GM19395 (cell line): ENCODE data around the gene CRAT.
A peak's percentile ranks its signal among the peaks of the same experiment; 100 is the strongest.
"Not testable (repeated sequence)": the region's sequence is repeated elsewhere in the genome, so short reads cannot be mapped to it uniquely, and the experiment has no call there.

Experiments
- ATAC-seq: cut with Tn5 transposase; IDR thresholded peaks from one replicate; pipeline ENCODE4 v1.9.1; 2021; ENCODE audit warnings: mild to moderate bottlenecking, moderate library complexity; ENCODE audit not compliant: unreplicated experiment

The CRAT gene

DNA sequence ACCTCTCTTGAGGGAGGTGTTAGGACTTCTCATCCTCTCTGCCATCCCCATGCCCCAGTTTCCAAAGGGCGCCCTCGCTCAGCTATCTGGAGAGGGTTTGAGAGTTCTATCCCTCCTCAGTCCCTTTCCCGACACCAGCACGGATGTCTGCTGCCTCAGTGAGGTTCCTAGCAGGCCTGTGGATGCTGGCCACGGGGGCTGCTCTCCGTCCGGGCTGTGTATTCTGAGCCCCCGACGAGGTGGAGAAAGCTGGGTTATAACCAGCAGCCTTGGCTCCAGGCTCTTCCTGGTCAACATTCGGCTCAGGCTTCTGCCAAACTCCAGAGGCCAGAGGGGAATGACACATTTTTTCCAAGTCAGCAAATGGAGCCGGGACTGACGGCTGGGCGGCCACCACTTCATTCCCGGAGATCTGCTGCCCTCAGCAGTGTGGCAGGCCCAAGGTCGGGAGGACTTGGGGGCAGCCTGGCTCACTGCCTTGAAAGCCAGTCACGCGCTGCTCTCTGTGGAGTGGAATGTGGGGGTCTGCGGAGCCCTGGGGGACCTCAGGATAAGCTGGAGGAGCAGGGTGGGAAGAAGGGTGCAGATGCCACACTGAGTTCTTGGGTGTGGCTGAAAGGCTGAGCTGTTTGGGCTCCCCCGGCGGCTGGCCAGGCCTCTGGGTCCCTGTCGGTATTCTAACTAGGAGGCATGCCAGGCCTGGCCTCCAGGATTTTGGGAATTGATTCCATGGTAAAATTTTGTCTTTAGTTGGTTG, 28.1 kb upstream of the CRAT start:
- no peak for ATAC-seq

GRCh38 chr9:129138144-129138462, 27.5 kb upstream of the CRAT start:
- ATAC-seq: no peak

- ATAC-seq: no peak
Observed at GRCh38 chr9:129137292-129138143, 26.9 kb upstream of the CRAT start.

- ATAC-seq: no peak
Observed at GRCh38 chr9:129136446-129137035, 25.9 kb upstream of the CRAT start.

DNA sequence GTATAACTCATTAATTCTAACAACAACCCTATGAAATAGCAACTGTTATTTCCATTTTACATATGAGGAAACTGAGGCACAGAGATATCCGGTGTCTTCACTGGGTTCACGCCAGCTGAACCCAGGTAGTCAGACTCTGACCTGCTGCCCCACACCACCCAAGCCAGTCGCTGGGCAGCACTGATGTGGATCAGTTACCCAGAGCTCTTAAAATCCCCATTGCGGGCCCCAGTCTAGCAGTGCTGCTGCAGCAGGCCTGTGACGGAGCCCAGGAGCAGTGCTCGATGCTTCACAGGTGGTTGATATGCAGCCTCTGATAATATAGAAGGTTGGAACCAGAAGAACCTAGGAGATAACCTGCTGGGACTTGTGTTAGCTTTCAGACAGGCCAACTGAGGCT, 24.9 kb upstream of the CRAT start:
- ATAC-seq: no peak

DNA sequence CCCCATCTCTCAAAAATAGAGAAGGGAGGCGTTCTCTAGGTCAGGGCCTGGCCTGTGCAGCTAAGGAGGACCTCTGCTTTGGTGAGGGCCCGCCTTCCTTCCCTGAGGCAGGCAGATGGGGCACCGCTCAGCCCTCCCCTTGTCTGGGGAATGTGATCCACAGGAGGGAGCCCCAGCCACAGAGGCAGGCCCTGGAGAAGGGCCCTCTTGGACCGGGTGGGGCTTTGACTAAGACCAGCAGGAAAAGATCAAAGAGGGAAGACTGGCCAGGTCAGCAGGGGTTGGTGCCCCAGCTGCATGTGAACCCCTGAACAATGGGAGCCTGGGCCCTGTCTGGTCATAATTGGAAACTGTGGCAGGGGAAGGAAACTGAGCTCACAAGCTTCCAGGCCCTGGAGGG, 22.5 kb upstream of the CRAT start:
- ATAC-seq: no peak

- ATAC-seq: peak; percentile 76
Observed at GRCh38 chr9:129131300-129132145, 20.9 kb upstream of the CRAT start.

GRCh38 chr9:129130791-129131190, 20.2 kb upstream of the CRAT start:
- ATAC-seq: no peak

- ATAC-seq: not testable (repeated sequence)
Observed at GRCh38 chr9:129130271-129130670, 19.7 kb upstream of the CRAT start.

DNA sequence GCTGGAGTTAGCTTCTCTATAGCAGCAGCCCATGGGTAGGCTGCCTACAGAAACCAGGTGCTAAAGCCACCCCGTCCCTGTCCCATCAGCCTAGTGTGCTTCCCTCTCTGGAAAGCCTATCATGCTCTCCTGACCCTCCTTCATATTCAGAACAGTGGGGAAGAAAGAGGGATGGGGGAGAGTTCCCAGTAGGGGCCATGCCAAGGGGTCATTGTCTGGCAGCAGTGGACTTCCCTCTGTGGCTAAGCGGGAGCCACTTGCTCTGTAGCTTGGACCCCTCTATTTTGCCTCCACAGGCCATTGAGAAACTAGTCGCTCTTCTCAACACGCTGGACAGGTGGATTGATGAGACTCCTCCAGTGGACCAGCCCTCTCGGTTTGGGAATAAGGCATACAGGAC, 18.1 kb upstream of the CRAT start:
- no peak for ATAC-seq

- no peak for ATAC-seq
Observed at GRCh38 chr9:129126749-129127618, 16.4 kb upstream of the CRAT start.

DNA sequence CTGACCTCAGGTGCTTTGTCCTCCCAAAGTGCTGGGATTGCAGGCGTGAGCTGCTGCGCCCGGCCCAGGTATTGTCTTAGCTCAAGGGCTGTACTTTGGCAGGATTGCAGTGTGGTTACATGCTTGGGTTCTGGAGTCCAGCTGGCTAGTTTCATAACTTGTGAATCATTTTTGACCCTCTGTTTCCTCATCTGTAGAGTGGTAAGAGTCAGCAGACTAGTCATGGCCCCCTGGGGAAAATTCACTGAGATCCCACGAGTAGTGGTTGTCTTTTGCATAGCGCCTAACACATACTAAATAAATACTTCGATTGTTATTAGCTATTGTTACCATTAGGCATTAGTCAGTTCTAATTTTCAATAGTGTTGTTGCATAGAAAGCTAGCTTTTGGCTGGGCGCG, 14.9 kb upstream of the CRAT start:
- ATAC-seq: no peak

DNA sequence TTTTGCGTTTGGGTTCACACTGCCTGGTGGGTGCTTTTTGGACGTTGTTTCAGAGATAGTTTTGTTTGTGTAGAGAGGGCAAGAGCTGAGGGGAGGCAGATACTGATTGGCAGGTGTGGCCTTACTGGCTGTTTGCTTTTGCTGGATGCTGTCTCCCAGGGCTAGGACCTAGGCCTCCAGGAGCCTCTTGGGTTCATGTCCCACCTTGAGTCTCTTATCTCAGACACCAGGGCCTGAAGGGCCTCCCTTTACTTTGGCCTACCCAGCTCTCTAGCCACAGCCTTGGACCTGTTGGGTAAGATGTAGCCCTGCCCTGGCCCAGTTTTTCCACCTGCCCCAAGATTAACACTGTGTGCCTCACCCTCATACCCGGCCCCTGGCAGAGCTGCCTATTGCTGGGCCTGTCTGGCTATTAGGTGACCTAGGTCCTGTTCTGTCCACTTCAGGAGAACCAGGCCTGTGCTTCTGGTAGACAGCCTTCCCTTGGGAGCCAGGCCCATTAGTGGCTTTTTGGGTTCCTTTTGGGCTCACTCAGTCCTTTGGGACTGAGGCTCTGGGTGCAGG, 14.0 kb upstream of the CRAT start:
- ATAC-seq: no peak

- not testable (repeated sequence) for ATAC-seq
Observed at GRCh38 chr9:129122976-129123375, 12.4 kb upstream of the CRAT start.

GRCh38 chr9:129122133-129122532, 11.5 kb upstream of the CRAT start:
- no peak for ATAC-seq

DNA sequence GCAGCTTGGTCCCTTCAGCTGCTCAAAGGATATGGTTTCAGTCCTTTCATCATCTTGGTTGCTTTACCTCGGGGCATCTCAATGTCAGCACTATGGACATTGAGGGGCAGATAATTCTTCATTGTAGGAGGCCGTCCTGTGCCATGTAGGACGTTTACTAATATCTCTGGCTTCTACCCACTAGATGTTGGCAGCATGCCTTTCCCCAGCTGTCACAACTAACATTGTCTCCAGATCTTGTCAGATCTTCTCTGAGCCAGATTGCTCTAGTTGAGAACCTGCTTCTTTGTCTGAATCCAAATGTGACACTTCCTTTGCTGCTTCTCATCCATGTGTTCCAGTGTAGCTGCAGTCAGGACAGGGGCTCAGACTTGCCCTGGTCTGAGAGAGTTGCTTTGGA, 10.9 kb upstream of the CRAT start:
- no peak for ATAC-seq

DNA sequence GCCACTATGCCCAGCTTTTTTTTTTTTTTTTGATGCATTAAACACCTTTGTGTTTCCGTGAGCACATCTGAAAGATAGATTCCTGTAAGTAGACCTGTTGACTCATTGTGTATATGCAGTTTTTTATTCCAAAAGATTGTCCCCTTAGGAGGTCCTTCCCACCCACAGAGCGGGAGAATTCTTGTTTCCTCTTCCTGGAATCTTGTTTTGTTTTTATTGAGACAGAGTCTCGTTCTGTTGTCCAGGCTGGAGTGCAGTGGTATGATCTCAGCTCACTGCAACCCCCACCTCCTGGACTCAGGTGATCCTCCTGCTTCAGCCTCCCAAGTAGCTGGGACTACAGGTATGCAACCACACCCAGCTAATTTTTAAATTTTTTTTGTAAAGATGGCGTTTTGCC, 8.2 kb upstream of the CRAT start:
- no peak for ATAC-seq

- ATAC-seq: no peak
Observed at GRCh38 chr9:129113645-129114304, 3.2 kb upstream of the CRAT start.

DNA sequence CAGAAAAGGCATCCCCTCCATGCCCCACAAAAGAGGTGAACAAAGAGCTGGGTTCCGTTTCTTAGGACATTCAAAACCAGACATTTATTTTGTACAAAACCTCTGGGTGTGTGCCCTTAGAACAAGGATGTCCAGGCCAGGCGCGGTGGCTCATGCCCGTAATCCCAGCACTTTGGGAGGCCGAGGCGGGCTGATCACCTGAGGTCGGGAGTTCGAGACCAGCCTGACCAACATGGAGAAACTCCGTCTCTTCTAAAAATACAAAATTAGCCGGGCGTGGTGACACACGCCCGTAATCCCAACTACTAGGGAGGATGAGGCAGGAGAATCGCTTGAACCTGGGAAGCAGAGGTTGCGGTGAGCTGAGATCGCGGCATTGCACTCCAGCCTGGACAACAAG, 1.9 kb upstream of the CRAT start:
- not testable (repeated sequence) for ATAC-seq
